ENCODE data around the gene SLC35D3. TPM values are rescaled to one million over a fixed set of nuclear protein-coding genes. Genes with fewer than 3 reads are reported as not detected.

Gene SLC35D3
- total and polyA plus RNA-seq, 8 donors = 0.09 to 2.7 (median 1.8) TPM; not detected in 1

- no peaks in the 10 kb centered on the region for H3K36me3 ChIP-seq
- H3K4me3 ChIP-seq = no peak overlapping the region
- intact Hi-C loops (cut with DNase I) = no loop called here
- no peak overlapping the region for H3K27ac ChIP-seq
- H3K4me1 ChIP-seq = no peaks in the 10 kb centered on the region
- DNase-seq (no peak), ATAC-seq (no peak)
- H3K9me3 ChIP-seq = no peaks in the 10 kb centered on the region
- no peak for TF ChIP-seq CTCF (IDR thresholded peaks at IDR 0.05)
- peaks cover 0 to 13% of the 10 kb centered on the region in 2 donors for H3K27me3 ChIP-seq
Observed at GRCh38 chr6:136960781-136961180, 38.7 kb downstream of the SLC35D3 start.

GRCh38 chr6:136961848-136962247 is 39.7 kb downstream of the SLC35D3 start:
- intact Hi-C loops (cut with DNase I) = no loop called here
- no peak for ATAC-seq

GRCh38 chr6:136962661-136963060 is 40.6 kb downstream of the SLC35D3 start:
- no peaks in the 10 kb centered on the region for H3K36me3 ChIP-seq
- no peaks in the 10 kb centered on the region for H3K9me3 ChIP-seq
- no peaks in the 10 kb centered on the region for H3K4me1 ChIP-seq
- ATAC-seq (no peak), DNase-seq (peak in 1 of 4 donors; percentile 33)
- H3K27me3 ChIP-seq = peaks cover 0 to 15% of the 10 kb centered on the region in 2 donors
- no peak overlapping the region for H3K4me3 ChIP-seq
- intact Hi-C loops (cut with DNase I) = no loop called here
- no peak overlapping the region for H3K27ac ChIP-seq
- TF ChIP-seq CTCF (IDR thresholded peaks at IDR 0.05) = no peak

More at GRCh38 chr6:136961848-136962247, 39.7 kb downstream of the SLC35D3 start:
- DNase-seq = no peak
- Histone ChIP-seq H3K27ac (no peak overlapping the region), H3K36me3 (no peaks in the 10 kb centered on the region), H3K9me3 (no peaks in the 10 kb centered on the region), H3K27me3 (peaks cover 0 to 13% of the 10 kb centered on the region in 2 donors), H3K4me1 (no peaks in the 10 kb centered on the region), H3K4me3 (no peak overlapping the region)
- TF ChIP-seq CTCF (IDR thresholded peaks at IDR 0.05) = no peak

DNA sequence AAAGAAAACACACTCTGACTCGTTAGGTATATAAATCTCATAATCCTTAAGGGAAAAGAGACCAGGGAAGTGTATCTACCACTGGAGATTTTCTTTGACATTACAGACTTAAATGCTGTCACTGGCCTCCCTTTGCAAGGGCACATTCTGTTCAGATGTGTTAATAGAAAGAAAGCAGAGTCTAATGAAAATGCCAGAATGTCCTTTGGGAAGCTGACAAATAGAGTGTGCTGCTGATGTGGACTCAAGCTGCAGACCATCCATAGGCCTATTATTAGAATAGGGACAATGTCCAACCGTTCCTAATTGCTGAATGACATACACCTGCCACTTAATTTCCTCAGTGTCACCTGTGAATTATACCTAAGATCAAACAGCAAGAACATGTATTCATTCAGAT is 41.2 kb downstream of the SLC35D3 start:
- Histone ChIP-seq H3K4me1 (no peaks in the 10 kb centered on the region), H3K36me3 (no peaks in the 10 kb centered on the region), H3K27me3 (peaks cover 0 to 15% of the 10 kb centered on the region in 2 donors), H3K27ac (no peak overlapping the region), H3K9me3 (no peaks in the 10 kb centered on the region), H3K4me3 (no peak overlapping the region)
- intact Hi-C loops (cut with DNase I) = no loop called here
- ATAC-seq = no peak
- DNase-seq = no peak
- TF ChIP-seq CTCF (IDR thresholded peaks at IDR 0.05) = no peak

DNA sequence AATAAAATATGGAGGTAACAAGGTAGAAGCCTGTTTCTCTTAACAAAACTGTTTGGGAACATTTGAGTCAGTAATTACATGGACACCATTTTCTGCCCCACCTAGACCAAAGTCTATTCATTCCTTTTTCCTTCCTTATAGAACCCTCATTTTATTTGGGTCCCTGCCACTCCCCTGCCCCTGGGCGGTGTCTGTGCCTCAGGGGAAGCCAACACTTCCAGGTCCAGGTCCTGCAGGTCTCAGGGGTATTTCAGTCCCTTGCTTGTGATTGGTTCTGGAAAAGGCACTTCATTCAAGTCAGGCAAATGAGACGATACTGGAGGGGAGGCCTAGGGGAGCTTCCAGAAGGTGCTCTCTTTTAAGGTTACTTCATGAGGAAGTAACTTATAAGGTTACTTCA is 42.3 kb downstream of the SLC35D3 start:
- DNase-seq (no peak), ATAC-seq (no peak)
- Histone ChIP-seq H3K27ac (no peak overlapping the region), H3K9me3 (no peaks in the 10 kb centered on the region), H3K4me1 (no peaks in the 10 kb centered on the region), H3K27me3 (peaks cover 0 to 20% of the 10 kb centered on the region in 2 donors), H3K36me3 (no peaks in the 10 kb centered on the region), H3K4me3 (no peak overlapping the region)
- intact Hi-C loops (cut with DNase I) = no loop called here
- TF ChIP-seq CTCF (IDR thresholded peaks at IDR 0.05) = no peak
